H1 (cell line): ENCODE results near the gene MYMX.

Experiments
- CTCF ChIP-seq, 3 experiments: IDR thresholded peaks; 1 replicate in 2 of 3; 2 replicates in 1 of 3; pipeline versions ENCODE4 v1.5.1 to v1.6.1; 2011; ENCODE audit warnings: low read length in 3 of 3, mild to moderate bottlenecking in 3 of 3, inconsistent platforms in 2 of 3, low read depth in 1 of 3, moderate library complexity in 1 of 3; ENCODE audit not compliant: insufficient read depth in 1 of 3; ENCODE audit errors: control extremely low read depth in 1 of 3
- EP300 ChIP-seq, 2 experiments: IDR thresholded peaks; 1 replicate in 1 of 2; 2 replicates in 1 of 2; pipeline ENCODE4 v1.6.1; 2011 to 2012; ENCODE audit warnings: low read depth in 2 of 2, low read length in 2 of 2, mild to moderate bottlenecking in 2 of 2, borderline replicate concordance in 1 of 2, inconsistent platforms in 1 of 2, moderate library complexity in 1 of 2
- EZH2 ChIP-seq: fragments of 200-600 bp; sonication (generic); IDR thresholded peaks from 2 replicates; pipeline ENCODE4 v1.7.1; 2012; ENCODE audit warnings: low read depth, mild to moderate bottlenecking, moderate library complexity, low read length, inconsistent platforms; ENCODE audit not compliant: severe bottlenecking
- GABPA ChIP-seq: IDR thresholded peaks from 2 replicates; pipeline ENCODE4 v1.6.1; 2011; ENCODE audit warnings: mild to moderate bottlenecking, low read length, moderate library complexity, borderline replicate concordance; ENCODE audit not compliant: insufficient read depth
- KDM1A ChIP-seq: fragments of 200-600, 300-600 bp; sonication (generic); IDR thresholded peaks from 2 replicates; pipeline ENCODE4 v1.7.1; 2016; ENCODE audit warnings: mild to moderate bottlenecking, low read length, borderline replicate concordance
- NRF1 ChIP-seq: IDR thresholded peaks from 2 replicates; pipeline ENCODE4 v1.6.1; 2011; ENCODE audit warnings: mild to moderate bottlenecking, low read depth, low read length, improper control_type of control experiment
- POLR2A ChIP-seq, 2 experiments: IDR thresholded peaks; 1 replicate in 1 of 2; 2 replicates in 1 of 2; pipeline ENCODE4 v1.6.1; 2011; ENCODE audit warnings: low read depth in 2 of 2, low read length in 2 of 2, mild to moderate bottlenecking in 2 of 2; ENCODE audit errors: control extremely low read depth in 1 of 2
- POLR2AphosphoS5 ChIP-seq: IDR thresholded peaks from 2 replicates; pipeline ENCODE4 v1.6.1; 2011; ENCODE audit warnings: low read depth, low read length
- POU5F1 ChIP-seq: IDR thresholded peaks from 2 replicates; pipeline ENCODE4 v1.6.1; 2011; ENCODE audit warnings: low read depth, mild to moderate bottlenecking, low read length, moderate library complexity
- SAP30 ChIP-seq: fragments of 300-600 bp; sonication (generic); IDR thresholded peaks from 2 replicates; pipeline ENCODE4 v1.7.1; 2012; ENCODE audit warnings: low read length, moderate library complexity, mild to moderate bottlenecking, inconsistent platforms; ENCODE audit not compliant: insufficient read depth, insufficient replicate concordance
- TCF12 ChIP-seq: IDR thresholded peaks from 2 replicates; pipeline ENCODE4 v1.6.1; 2011; ENCODE audit warnings: low read depth, mild to moderate bottlenecking, low read length
- USF2 ChIP-seq: IDR thresholded peaks from 2 replicates; pipeline ENCODE4 v1.6.1; 2011; ENCODE audit warnings: low read length, improper control_type of control experiment

GRCh38 chr6:44180406-44180805 is 36.3 kb upstream of the MYMX start:
- TF ChIP-seq CTCF (IDR thresholded peaks at IDR 0.05; ENCODE audit: control extremely low read depth in 1 of 3, insufficient read depth in 1 of 3, low read depth in 1 of 3, low read length in 3 of 3), result no peak
- TF ChIP-seq USF2, result no peak
- TF ChIP-seq KDM1A, result no peak
- TF ChIP-seq NRF1, result no peak
- TF ChIP-seq EP300 (IDR thresholded peaks at IDR 0.05; ENCODE audit: borderline replicate concordance in 1 of 2, low read depth in 2 of 2, low read length in 2 of 2), result no peak
- TF ChIP-seq GABPA, result no peak
- TF ChIP-seq SAP30, result no peak
- no peak for TF ChIP-seq POLR2AphosphoS5
- no peak for TF ChIP-seq EZH2
- TF ChIP-seq POLR2A (IDR thresholded peaks at IDR 0.05; ENCODE audit: control extremely low read depth in 1 of 2, low read depth in 2 of 2, low read length in 2 of 2), result no peak
- no peak for TF ChIP-seq POU5F1
- TF ChIP-seq TCF12, result no peak
